T47D (cell line): ENCODE results near the gene KLRK1.
"Not testable (repeated sequence)": the region's sequence is repeated elsewhere in the genome, so short reads cannot be mapped to it uniquely, and the experiment has no call there.

Source experiments
- DNase-seq, 2 experiments: peaks; one replicate each; pipeline versions ENCODE4 v3.0.0 to v3.0.0-alpha.2; 2011 to 2012; ENCODE audit warnings: low read depth in 1 of 2, low spot score in 1 of 2
- JUND ChIP-seq: IDR thresholded peaks from 2 replicates; pipeline ENCODE4 v1.6.1; 2012; ENCODE audit warnings: low read depth
- in situ Hi-C: cut with HindIII; loops from 2 replicates; pipeline ENCODE4 v1.10.0; 2016; ENCODE audit warnings: low sequenced_read_pairs, low pct_unique_long_range_greater_than_20kb

The KLRK1 gene

DNA sequence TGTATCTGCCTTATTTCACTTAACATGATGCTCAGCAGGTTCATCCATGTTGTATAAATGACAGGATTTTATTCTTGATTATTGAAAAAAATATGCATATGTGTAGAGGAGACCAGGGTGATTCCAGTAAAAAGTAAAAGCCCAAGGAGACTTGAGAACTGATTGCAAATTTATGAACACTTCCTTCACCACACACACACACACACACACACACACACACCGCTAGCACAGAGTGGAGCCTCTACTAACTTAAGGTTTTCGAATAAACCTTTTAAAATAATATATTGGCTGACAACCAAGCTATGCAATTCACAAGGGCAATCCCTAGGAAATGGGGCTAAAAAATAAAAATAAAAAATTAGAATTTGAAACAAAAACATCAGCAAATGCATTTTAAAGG, 8.3 kb upstream of the KLRK1 start:
- no peak for DNase-seq
- TF ChIP-seq JUND: no peak
- in situ Hi-C loops: no loop called here

DNA sequence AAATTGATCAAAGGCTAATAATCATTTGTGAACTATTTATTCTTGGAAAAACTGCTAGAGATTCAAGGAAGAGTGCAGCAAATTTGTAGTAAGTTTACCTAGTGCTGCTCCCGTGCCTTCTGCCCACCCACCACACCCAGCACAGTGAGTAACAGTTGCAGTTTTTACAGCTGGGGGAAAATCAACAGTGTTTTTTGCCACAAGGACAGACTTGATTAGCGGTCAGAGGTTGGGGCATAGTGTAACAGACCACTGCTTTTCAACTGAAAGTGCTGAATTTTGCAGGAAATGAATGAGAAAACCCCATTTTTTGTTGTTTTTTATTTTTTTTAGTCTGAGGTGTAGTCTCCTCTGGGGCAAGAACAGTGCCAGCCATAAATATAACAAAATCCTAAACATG, 7.5 kb upstream of the KLRK1 start:
- no peak for TF ChIP-seq JUND
- no peak for DNase-seq

DNA sequence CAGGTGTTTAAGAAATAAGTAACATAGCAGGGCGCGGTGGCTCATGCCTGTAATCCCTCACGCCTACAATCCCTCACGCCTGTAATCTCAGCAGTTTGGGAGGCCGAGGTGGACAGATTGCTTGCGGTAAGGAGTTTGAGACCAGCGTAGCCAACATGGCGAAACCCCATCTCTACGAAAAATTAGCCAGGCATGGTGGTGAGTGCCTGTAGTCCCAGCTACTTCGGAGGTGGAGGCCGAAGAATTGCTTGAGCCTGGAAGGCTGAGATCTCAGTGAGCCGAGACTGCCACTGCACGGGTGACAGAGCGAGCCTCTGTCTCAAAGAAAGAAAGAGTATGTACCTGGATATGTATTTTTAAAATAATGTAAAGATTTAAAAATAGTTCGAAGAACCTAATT, 6.3 kb upstream of the KLRK1 start:
- in situ Hi-C loops, DNase-seq: not testable (repeated sequence)

More for the DNA sequence above, 7.5 kb upstream of the KLRK1 start:
- in situ Hi-C loops: no loop called here

DNA sequence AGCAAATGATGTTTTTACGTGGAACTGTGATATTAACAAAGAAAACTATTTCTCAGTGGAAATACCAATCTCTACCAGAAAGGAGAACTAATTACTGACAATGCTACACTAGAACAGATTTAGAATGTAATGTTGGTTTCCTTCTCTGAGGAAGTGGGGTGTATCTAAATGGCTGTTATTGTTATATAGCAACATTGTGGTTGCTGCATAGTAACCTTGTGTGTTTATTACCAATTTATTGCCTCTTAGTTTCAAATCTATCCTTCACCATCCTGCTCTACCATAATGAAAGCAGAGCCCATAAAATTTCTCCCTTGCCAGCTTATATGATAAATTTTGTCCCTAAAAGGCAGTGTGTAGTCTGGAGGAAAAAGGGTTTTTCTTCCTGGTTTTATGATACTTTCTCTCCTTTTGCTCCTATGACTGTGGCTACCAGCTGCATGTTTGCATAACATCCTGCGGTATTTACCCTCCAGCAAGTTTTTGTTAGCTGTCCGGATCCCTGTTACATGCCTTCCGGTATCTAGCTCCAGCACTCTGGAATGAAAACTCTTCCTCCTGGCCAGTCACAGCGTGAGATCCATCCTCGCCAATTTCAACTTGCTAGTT, 5.7 kb upstream of the KLRK1 start:
- peak in 1 of 2 experiments; percentile 93 for DNase-seq
- TF ChIP-seq JUND: no peak
- in situ Hi-C loops: no loop called here

DNA sequence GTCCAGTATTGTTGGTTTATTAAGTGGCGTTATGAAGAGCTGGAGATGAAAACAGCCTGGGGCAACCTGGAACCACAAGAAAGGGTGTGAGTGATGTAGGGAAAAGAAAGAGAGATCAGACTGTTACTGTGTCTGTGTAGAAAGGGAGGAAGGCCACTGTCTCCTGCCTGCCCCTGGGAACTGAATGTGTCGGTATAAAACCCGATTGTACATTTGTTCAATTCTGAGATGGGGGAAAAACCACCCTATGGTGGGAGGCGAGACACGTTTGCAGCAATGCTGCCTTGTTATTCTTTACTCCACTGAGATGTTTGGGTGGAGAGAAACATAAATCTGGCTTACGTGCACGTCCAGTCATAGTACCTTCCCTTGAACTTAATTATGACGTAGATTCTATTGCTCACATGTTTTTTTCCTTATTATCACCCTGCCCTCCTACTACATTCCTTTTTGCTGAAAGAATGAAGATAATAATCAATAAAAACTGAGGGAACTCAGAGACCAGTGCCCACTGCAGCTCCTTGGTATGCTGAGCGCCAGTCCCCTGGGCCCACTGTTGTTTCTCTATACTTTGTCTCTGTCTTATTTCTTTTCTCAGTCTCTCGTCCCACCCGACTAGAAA, 4.8 kb upstream of the KLRK1 start:
- in situ Hi-C loops, DNase-seq: not testable (repeated sequence)

DNA sequence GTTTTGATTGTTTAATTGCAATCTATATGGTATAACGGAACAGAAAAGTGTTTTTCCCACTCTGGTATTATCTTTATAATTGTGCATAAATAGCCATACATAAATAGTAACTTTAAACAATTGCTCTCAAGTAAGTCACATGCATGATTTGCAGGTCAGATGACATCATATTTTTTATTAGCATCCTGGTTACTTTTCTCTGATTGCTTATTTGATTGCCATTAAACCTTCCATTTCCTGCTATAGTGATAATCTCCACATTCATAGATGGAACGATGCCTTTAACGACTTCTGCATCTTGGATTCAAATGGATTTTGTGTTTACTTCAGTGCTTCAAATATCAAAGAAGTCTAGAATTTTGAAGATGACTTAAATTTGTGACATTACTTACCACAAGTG, 3.5 kb upstream of the KLRK1 start:
- DNase-seq: no peak
- in situ Hi-C loops: no loop called here
- no peak for TF ChIP-seq JUND

DNA sequence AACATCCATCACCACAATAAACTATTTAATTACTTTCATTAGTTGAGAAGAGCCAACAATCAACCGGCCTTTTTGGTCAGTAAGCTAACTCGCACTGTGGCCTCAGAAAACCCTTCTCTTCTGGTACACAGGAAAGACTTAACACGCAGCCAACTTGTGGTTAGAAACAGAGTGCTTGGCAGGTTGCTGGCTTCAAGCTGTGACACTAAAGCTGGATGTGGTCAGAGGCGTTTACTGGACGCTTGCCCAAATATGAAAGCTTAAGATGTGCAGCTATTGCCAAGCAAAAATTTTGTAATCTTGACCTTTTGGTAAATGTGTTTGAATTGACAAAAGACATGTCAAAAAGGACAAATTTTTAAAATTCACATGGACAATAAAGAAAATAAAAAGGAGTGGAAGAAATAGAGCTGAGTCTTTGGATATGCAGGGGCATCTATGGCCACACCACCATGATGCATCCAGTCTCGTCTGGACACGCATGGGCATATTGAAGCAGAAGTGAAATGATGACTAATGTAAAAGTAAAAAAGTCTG, 2.6 kb upstream of the KLRK1 start:
- in situ Hi-C loops: no loop called here
- TF ChIP-seq JUND: no peak
- DNase-seq: peak in 1 of 2 experiments; percentile 87

DNA sequence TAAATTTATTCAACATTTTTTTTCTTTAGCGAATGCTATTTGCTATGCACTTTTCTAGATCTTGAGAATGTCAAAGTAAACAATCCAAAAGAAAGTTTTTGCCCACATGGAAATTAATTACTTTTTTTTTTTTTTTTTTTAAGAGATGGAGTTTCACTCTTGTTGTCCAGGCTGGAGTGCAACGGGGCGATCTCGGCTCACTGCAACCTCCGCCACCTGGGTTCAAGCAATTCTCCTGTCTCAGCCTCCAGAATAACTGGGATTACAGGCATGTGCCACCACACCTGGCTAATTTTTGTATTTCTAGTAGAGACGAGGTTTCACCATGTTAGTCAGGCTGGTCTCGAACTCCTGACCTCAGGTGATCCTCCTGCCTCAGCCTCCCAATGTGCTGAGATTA, 1.1 kb upstream of the KLRK1 start:
- DNase-seq, in situ Hi-C loops: not testable (repeated sequence)

DNA sequence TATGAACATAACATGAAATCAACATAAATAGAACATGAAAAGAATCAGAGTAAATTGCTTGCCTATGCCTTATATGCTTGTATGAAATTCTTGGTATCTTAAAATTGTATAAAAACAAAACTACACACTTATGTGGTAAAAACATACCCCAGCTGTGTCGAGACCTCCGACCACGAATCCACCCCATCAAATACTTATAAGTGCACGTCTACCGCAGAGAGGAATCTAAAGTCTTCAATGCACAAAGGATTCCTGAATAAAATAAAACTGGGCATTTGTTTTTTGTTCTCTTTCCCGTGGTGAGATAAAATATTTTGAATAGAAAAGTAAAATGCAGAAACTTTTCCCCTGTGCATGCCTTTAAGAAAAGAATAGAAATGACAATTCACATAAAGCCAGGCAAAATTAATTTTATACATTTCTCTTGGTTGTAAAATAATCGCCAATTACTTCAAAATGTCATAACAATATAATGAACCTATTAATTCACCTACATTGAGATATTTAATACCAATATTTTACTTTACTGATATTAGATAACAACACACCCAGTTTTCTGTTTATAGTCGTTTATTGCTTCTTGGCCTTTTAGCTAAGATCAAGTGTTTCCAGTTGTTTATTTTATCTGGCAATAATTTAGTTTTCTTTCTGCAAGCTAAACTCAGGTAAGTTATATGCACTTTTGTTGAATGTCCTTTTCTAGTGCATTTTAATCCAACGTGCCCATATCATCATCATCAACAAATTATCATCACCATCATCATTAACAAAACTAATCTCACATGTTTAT, 1.0 kb downstream of the KLRK1 start:
- in situ Hi-C loops: no loop called here
- no peak for TF ChIP-seq JUND
- no peak for DNase-seq

DNA sequence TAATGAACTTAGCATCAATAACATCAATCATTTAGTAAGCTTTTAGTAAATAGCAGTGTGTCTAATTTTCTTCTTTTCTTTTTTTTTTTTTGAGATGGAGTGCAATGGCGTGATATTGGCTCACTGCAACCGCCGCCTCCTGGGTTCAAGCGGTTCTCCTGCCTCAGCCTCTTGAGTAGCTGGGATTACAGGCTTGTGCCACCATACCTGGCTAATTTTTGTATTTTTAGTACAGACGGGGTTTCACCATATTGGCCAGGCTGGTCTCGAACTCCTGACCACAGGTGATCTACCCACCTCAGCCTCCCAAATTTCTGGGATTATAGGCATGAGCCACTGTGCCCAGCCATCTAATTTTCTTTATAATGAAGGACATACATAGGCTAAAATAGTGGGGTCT, 2.3 kb downstream of the KLRK1 start:
- in situ Hi-C loops, DNase-seq: not testable (repeated sequence)

DNA sequence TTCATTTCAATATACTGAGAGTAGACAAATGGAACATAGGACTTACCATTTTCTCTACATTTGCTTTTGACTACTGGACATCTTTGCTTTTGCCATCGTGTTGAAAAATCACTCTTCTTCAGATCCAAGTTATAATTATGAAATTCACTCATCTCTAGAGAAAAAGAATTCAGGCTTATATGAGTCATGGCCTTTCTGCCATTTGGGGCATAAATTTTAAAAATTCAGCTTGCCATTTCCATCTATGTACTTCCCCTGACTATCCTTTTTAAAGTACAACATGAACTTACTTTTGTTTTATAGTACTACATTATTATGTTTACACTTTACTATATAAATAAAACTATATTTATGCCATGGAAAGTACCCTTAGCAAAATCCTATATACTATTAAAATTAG, 3.0 kb downstream of the KLRK1 start:
- DNase-seq: no peak
- no peak for TF ChIP-seq JUND
- in situ Hi-C loops: no loop called here

DNA sequence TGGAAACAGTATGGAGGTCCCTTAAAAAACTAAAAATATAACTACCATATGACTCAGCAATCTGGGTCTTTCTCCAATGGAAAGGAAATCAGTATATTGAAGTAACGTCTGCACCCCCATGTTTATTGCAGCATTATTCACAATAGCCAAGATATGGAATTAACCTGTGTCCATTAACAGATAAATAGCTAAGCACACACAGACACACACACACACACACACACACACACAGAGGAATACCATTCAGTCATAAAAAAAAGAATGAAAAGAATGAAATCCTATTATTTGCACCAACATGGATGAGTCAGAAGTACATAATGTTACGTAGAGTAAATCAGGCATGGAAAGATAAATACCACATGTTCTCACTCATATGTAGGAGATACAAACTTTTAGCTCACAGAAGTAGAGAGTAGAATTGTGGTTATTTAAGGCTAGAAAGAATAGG, 4.7 kb downstream of the KLRK1 start:
- no peak for TF ChIP-seq JUND
- DNase-seq: no peak
- in situ Hi-C loops: no loop called here

DNA sequence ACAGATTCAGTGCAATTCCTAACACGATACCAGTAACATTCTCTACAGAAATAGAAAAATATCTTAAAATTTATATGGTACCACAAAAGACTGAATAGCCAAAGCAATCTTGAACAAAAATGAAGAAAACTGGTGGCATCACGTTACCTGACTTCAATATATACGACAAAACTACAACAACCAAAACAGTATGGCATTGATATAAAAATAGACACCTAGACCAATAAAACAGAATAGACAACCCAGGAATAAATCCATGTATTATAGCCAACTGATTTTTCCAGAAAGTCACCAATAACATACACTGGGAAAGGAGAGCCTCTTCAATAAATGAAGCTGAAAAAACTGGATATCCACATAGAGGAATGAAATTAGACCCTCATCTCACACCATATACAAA, 5.7 kb downstream of the KLRK1 start:
- DNase-seq: no peak
- in situ Hi-C loops: no loop called here
- no peak for TF ChIP-seq JUND
